Heart right ventricle (tissue), 16 donors: ENCODE measurements around the gene KSR2. TPM values are rescaled to one million over a fixed set of nuclear protein-coding genes. Genes with fewer than 3 reads are reported as not detected.

Source experiments
- ATAC-seq, 8 donors: fragments of 200-7000 bp; cut with Tn5 transposase; one replicate each; pipeline ENCODE4 v1.9.1; 2020; ENCODE audit warnings: mild to moderate bottlenecking in 8 of 8, moderate library complexity in 8 of 8, moderate number of reproducible peaks in 1 of 8
- DNase-seq, 2 donors: peaks; one replicate each; pipeline ENCODE4 v3.0.0-alpha.2; 2020
- H3K27ac ChIP-seq, 10 donors: fragments of 200-600 bp; sonication (generic) in 2 of 10; one replicate each; pipeline versions ENCODE4 v1.5.0 to v1.8.0; 2020 to 2022; ENCODE audit warnings: mild to moderate bottlenecking in 3 of 10
- H3K27me3 ChIP-seq, 7 donors: fragments of 200-600 bp; one replicate each; pipeline ENCODE4 v1.8.0; 2021 to 2022; ENCODE audit warnings: mild to moderate bottlenecking in 2 of 7
- H3K36me3 ChIP-seq, 9 donors: fragments of 200-600 bp; sonication (generic) in 1 of 9; one replicate each; pipeline versions ENCODE4 v1.5.0 to v1.8.0; 2020 to 2022; ENCODE audit warnings: mild to moderate bottlenecking in 2 of 9
- H3K4me1 ChIP-seq, 9 donors: fragments of 200-600 bp; sonication (generic) in 1 of 9; one replicate each; pipeline versions ENCODE4 v1.5.0 to v1.8.0; 2020 to 2022; ENCODE audit warnings: mild to moderate bottlenecking in 4 of 9
- H3K4me3 ChIP-seq, 10 donors: fragments of 200-600 bp; sonication (generic) in 2 of 10; one replicate each; pipeline versions ENCODE4 v1.5.0 to v1.8.0; 2020 to 2022; ENCODE audit warnings: mild to moderate bottlenecking in 7 of 10, moderate library complexity in 2 of 10
- H3K9me3 ChIP-seq, 11 donors: fragments of 200-600 bp in 10 of 11; sonication (generic) in 2 of 11; one replicate each; pipeline versions ENCODE4 v1.5.0 to v1.8.0; 2013 to 2022; ENCODE audit warnings: mild to moderate bottlenecking in 2 of 11, control low read depth in 1 of 11, moderate library complexity in 1 of 11
- CTCF ChIP-seq, 9 donors: fragments of 200-600 bp; sonication (generic) in 2 of 9; IDR thresholded peaks; one replicate each; pipeline versions ENCODE4 v1.5.0 to v1.8.0; 2021 to 2022; ENCODE audit warnings: antibody characterized with exemption in 9 of 9, mild to moderate bottlenecking in 5 of 9, moderate library complexity in 1 of 9
- WGBS, 2 donors: extraction: QIAGEN DNeasy Blood & Tissue Kit; methylation state at CpG; one replicate each; pipeline ENCODE4 v1.1.7; 2013; ENCODE audit warnings: inconsistent platforms in 1 of 2; 5-methylcytosine and 5-hydroxymethylcytosine counted together
- intact Hi-C, 10 donors: fragments of 100-400 bp; cut with DNase I; formaldehyde crosslinking; loops; one replicate each; pipeline versions ENCODE4 v1.11.1 to v1.14.2; 2022
- polyA plus RNA-seq, 2 donors: library from polyadenylated mRNA; stranded (reverse); fragments of 200-250 nt; gene quantifications; one replicate each; pipeline ENCODE4 v1.2.3, GENCODE V29; 2013
- total RNA-seq, 10 donors: library from RNA; stranded (reverse); fragmentation: NEBNext Ultra II Directional in 3 of 10; extraction: Animal tissue kit (Norgen Biotek cat#: 25700) in 3 of 10; gene quantifications; one replicate each; pipeline versions ENCODE4 v1.2.1 to v1.2.4, GENCODE V29; 2021 to 2023
- donor health status: Arrhythmogenic right ventricular cardiomyopathy.
- donor health status: ischemic (EF 13 %, LVEDD 7.1; RV severe dilation, severe dysfunction).
- donor health status: healthy with polysubstance abuse.
- donor health status: DM: no; HTN: yes; CAD: no.
- donor health status: DM: no; HTN: no; CAD: no.
- donor health status: ischemic (EF 25% LVEDD 6.9; RV normal size, moderate dysfunction).
- donor health status: ischemic (EF 25% LVEDD 5.7; RV mildly dilated, moderate dysfunction).
- donor health status: healthy.
- donor health status: DM: yes; HTN: yes; CAD: no.
- donor health status: Ischemic cardiomyopathy.
- donor health status: ischemic (EF 35%, LVEDD 5.7; RV mildly dilated, moderate dysfunction).
- donor health status: nonischemic (EF 11% LVEDD 7.7; RV severe dilation, severe dysfunction).
- donor health status: DM: yes; HTN: yes; CAD: no.
- donor health status: PGD.
- donor health status: ischemic (EF 29% LVEDD 5.4; RV normal size, mild dysfunction).
- donor health status: nonischemic (EF 23%, LVEDD 6.1; RV moderate dilation, normal function).

The KSR2 gene
- total and polyA plus RNA-seq, 12 donors = 0.02 TPM; not detected in 9

GRCh38 chr12:117710121-117710520, 258.7 kb downstream of the KSR2 start:
- DNase-seq (no peak), ATAC-seq (no peak)
- Histone ChIP-seq H3K4me1 (no peaks in the 10 kb centered on the region), H3K36me3 (no peaks in the 10 kb centered on the region), H3K27ac (no peak overlapping the region), H3K9me3 (peaks cover 0 to 2% (median 0%) of the 10 kb centered on the region in 11 donors), H3K27me3 (peaks cover 0 to 21% (median 9%) of the 10 kb centered on the region in 7 donors), H3K4me3 (no peak overlapping the region)
- 88 to 92% methylated on average over 9 of the region's 9 CpGs for WGBS, 2 donors
- intact Hi-C loops = no loop called here
- no peak for TF ChIP-seq CTCF (IDR thresholded peaks at IDR 0.05)

DNA sequence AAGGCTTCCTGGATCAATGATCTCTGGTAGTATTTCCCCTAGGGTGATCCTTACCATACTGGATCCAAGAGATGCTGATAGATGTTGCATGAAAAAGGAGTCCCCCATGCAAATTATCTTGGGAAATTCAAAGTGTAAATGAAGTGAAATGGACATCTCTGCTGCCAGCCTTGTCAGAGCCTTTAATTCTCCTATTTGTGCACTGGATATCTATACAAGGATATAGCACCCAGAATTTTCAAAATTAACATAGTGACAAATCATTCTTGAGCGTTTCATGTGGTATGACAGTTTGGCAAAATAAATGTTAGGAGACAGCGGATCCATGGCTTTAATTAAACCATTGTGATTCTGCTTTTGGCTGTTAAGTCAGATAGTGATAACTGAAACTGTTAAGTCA, 260.9 kb downstream of the KSR2 start:
- Histone ChIP-seq H3K36me3 (no peaks in the 10 kb centered on the region), H3K27me3 (peaks cover 0 to 11% (median 6%) of the 10 kb centered on the region in 7 donors), H3K4me1 (no peaks in the 10 kb centered on the region), H3K4me3 (no peak overlapping the region), H3K27ac (no peak overlapping the region), H3K9me3 (peaks cover 0 to 2% (median 0%) of the 10 kb centered on the region in 11 donors)
- intact Hi-C loops = no loop called here
- TF ChIP-seq CTCF (IDR thresholded peaks at IDR 0.05) = no peak
- ATAC-seq = no peak
- WGBS, 2 donors = 75 to 83% methylated on average over 2 of the region's 2 CpGs
- no peak for DNase-seq

DNA sequence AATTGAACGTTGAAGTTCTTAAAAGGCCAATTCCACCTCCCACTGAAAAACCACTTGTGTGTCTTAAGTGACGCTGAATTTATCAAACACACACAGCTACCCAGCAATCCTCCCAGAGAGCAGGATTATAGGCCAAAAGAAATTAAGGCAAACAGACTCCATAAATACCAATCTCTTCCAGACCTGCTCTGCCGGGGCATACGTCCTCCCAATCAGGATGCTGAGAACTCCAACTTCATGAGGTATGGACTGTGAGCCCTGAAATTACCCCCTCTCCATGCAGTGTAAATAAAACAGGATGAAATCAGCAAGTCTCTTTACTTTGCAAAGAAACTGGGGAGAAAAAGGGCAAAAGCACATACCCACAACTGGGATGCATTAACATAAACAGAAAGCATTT, 265.2 kb downstream of the KSR2 start:
- Histone ChIP-seq H3K4me3 (no peak overlapping the region), H3K27me3 (peaks cover 0 to 12% (median 0%) of the 10 kb centered on the region in 7 donors), H3K9me3 (no peaks in the 10 kb centered on the region), H3K27ac (no peak overlapping the region), H3K36me3 (no peaks in the 10 kb centered on the region), H3K4me1 (no peaks in the 10 kb centered on the region)
- TF ChIP-seq CTCF (IDR thresholded peaks at IDR 0.05) = no peak
- no peak for DNase-seq
- WGBS, 2 donors = 60 to 63% methylated on average over 4 of the region's 4 CpGs
- intact Hi-C loops = no loop called here
- ATAC-seq = no peak

DNA sequence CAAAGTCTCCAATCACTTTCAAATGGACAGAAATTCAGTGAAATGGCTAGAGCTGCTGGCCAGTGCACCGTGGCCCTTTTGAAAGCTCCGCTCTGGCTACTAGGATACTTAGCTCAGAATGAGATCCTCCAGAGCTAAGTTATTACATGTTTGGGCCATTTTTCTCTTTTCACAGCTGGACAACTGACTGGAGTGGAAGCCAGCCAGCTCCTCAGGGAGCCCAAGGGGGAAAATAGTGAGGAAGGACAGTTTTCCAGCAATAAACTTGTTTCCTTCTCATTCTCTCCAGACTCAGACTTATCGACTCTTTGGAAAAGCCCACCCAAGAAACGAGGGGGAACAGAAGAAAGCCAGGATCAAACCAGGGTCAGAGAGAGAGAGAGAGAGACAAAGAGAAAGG, 266.0 kb downstream of the KSR2 start:
- H3K27me3 ChIP-seq = peaks cover 0 to 12% (median 0%) of the 10 kb centered on the region in 7 donors
- DNase-seq = no peak
- ATAC-seq = no peak
- no peak overlapping the region for H3K4me3 ChIP-seq
- no peaks in the 10 kb centered on the region for H3K36me3 ChIP-seq
- no peak overlapping the region for H3K27ac ChIP-seq
- H3K4me1 ChIP-seq = no peaks in the 10 kb centered on the region
- no peak for TF ChIP-seq CTCF (IDR thresholded peaks at IDR 0.05)
- no peaks in the 10 kb centered on the region for H3K9me3 ChIP-seq
- 61 to 65% methylated on average over 4 of the region's 4 CpGs for WGBS, 2 donors
- intact Hi-C loops = no loop called here
